GM21529 (cell line): ENCODE measurements around the gene MMP13.
"Not testable (repeated sequence)": the region's sequence is repeated elsewhere in the genome, so short reads cannot be mapped to it uniquely, and the experiment has no call there.

ENCODE experiments used
- ATAC-seq: cut with Tn5 transposase; IDR thresholded peaks from one replicate; pipeline ENCODE4 v1.9.1; 2021; ENCODE audit not compliant: unreplicated experiment

The MMP13 gene

GRCh38 chr11:102905848-102906247 is 49.7 kb downstream of the MMP13 start:
- not testable (repeated sequence) for ATAC-seq

- ATAC-seq = not testable (repeated sequence)
Observed at GRCh38 chr11:102903895-102904294, 51.6 kb downstream of the MMP13 start.

- ATAC-seq = no peak
Observed at GRCh38 chr11:102900346-102900745, 55.2 kb downstream of the MMP13 start.
